Measurements from ENCODE around the gene TMEM245.
A peak's percentile ranks its signal among the peaks of the same experiment; 100 is the strongest.

Gene TMEM245

DNA sequence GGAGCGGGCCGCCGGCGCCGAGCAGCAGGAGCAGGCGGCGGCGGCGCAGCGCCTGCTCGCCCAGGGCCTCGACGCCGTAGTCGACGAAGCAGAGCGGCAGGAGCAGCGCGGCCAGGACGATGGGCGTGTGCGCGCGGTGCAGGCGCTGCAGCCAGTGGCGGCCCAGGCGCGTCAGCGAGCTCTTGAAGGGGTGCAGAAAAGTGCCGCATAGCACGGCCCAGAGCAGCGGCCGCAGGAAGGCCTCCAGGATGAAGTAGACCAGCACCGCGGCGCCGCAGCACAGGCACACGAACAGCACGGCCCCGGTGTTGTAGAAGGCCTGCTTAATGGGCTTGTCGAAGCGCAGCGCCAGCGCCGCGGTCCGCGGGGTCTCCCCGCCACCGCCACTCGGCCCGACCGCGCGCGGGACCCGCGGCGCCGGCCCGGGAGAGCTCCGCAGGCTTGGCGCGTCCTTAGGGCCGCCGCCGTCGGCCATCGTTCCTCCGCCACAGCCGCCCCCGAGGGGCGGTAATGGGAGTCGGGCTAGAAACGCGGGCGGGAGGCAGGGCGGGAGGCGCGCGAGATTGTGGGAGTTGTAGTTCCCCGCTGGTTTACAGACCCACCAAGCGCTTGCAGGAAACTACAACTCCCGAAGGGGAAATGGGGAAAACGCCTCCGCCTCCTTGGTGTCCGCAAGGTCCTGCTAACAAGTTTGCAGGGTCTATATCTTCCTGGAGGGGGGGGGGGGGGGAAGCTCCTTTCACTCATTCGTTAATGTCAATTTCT, at the start of gene TMEM245:
TMEM245 (minus strand) TSS at position 509 of the 765 bp plus-strand sequence; CDS start at position 475, 34 bp downstream.
- H3K9me3 ChIP-seq (ENCODE audit: control insufficient read depth, insufficient read depth, low read depth, low read length): no peaks in the 10 kb centered on the region
- peaks cover 35% of the 10 kb centered on the region for H3K4me1 ChIP-seq (ENCODE audit: control insufficient read depth, insufficient read depth, low read length)
- peak within 1 kb of the TSS; percentile 74 for H3K4me3 ChIP-seq (ENCODE audit: low read depth, low read length)
- no peaks in the 10 kb centered on the region for H3K27me3 ChIP-seq (ENCODE audit: control insufficient read depth, insufficient read depth, low read length)
- no peaks in the 10 kb centered on the region for H3K36me3 ChIP-seq (ENCODE audit: control insufficient read depth, insufficient read depth, low read length)
- peak within 1 kb of the TSS; percentile 95 for H3K9ac ChIP-seq (ENCODE audit: low read length)
- peak within 1 kb of the TSS; percentile 87; the same call in 1 of the 2 replicates for H3K27ac ChIP-seq (ENCODE audit: low read depth, low read length)

- Histone ChIP-seq H3K36me3 (ENCODE audit: control insufficient read depth, insufficient read depth, low read length) (no peaks in the 10 kb centered on the region), H3K9me3 (ENCODE audit: control insufficient read depth, insufficient read depth, low read depth, low read length) (no peaks in the 10 kb centered on the region), H3K4me3 (ENCODE audit: low read depth, low read length) (no peak overlapping the region), H3K27me3 (ENCODE audit: control insufficient read depth, insufficient read depth, low read length) (peaks cover 47% of the 10 kb centered on the region), H3K27ac (ENCODE audit: low read depth, low read length) (no peak overlapping the region), H3K9ac (ENCODE audit: low read length) (no peak overlapping the region), H3K4me1 (ENCODE audit: control insufficient read depth, insufficient read depth, low read length) (peaks cover 9% of the 10 kb centered on the region)
Observed at GRCh38 chr9:109168170-109168569, 48.4 kb upstream of the TMEM245 start.

GRCh38 chr9:109167716-109168115, 48.0 kb upstream of the TMEM245 start:
- peaks cover 9% of the 10 kb centered on the region for H3K4me1 ChIP-seq (ENCODE audit: control insufficient read depth, insufficient read depth, low read length)
- no peak overlapping the region for H3K27ac ChIP-seq (ENCODE audit: low read depth, low read length)
- peaks cover 47% of the 10 kb centered on the region for H3K27me3 ChIP-seq (ENCODE audit: control insufficient read depth, insufficient read depth, low read length)
- H3K36me3 ChIP-seq (ENCODE audit: control insufficient read depth, insufficient read depth, low read length): no peaks in the 10 kb centered on the region
- peak overlapping the region; percentile 58; the same call in 1 of the 2 replicates for H3K4me3 ChIP-seq (ENCODE audit: low read depth, low read length)
- H3K9me3 ChIP-seq (ENCODE audit: control insufficient read depth, insufficient read depth, low read depth, low read length): no peaks in the 10 kb centered on the region
- no peak overlapping the region for H3K9ac ChIP-seq (ENCODE audit: low read length)

DNA sequence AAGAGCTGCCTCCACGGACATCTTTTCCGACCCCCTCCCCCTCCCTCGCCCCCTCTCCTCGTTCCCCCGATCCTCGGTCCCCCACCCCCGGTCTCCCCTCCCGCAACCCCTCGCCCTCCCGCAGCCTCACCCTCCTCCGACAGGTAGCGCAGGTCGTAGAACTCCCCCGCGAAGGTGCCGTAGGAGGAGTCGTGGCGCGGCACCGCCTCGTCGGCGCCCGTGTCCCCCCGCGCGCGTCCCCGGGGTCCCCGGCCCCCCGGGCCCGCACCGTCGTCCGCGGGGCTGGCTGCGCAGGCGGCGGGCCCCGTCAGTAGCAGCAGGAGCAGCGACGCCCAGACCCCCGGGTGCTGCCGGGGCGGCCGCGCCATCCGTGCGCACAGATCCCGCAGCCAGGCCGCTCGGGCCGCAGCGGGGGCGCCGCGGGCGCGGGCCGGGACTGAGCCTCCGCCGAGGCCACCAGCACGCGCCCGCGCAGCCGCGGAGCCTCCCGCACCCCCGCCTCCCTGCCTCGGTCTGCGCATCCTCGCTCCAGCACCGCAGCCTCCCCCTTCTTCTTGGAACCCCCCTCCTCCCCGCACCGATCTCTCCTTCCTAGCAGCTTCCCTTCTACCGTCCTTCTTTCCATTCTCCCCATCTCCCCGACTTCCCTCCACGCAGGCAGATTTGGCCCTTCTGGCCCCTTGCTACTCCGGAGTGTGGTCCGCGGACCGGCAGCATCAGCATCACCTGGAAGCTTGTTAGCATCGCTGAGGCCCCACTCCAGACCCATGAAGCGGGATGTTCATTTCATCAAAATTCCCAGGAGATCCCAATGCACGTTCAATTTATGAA, 47.2 kb upstream of the TMEM245 start, which contains the start of gene FRRS1L:
FRRS1L (minus strand) TSS at position 479 of the 831 bp plus-strand sequence; CDS start at position 368, 111 bp downstream.
- no peak within 1 kb of the TSS for H3K27ac ChIP-seq (ENCODE audit: low read depth, low read length)
- H3K9me3 ChIP-seq (ENCODE audit: control insufficient read depth, insufficient read depth, low read depth, low read length): no peaks in the 10 kb centered on the region
- no peaks in the 10 kb centered on the region for H3K36me3 ChIP-seq (ENCODE audit: control insufficient read depth, insufficient read depth, low read length)
- no peak within 1 kb of the TSS for H3K9ac ChIP-seq (ENCODE audit: low read length)
- H3K27me3 ChIP-seq (ENCODE audit: control insufficient read depth, insufficient read depth, low read length): peaks cover 47% of the 10 kb centered on the region
- peaks cover 9% of the 10 kb centered on the region for H3K4me1 ChIP-seq (ENCODE audit: control insufficient read depth, insufficient read depth, low read length)
- peak within 1 kb of the TSS; percentile 58 for H3K4me3 ChIP-seq (ENCODE audit: low read depth, low read length)

- H3K36me3 ChIP-seq (ENCODE audit: control insufficient read depth, insufficient read depth, low read length): no peaks in the 10 kb centered on the region
- H3K4me3 ChIP-seq (ENCODE audit: low read depth, low read length): peak overlapping the region; percentile 58
- H3K4me1 ChIP-seq (ENCODE audit: control insufficient read depth, insufficient read depth, low read length): peaks cover 9% of the 10 kb centered on the region
- no peaks in the 10 kb centered on the region for H3K9me3 ChIP-seq (ENCODE audit: control insufficient read depth, insufficient read depth, low read depth, low read length)
- no peak overlapping the region for H3K27ac ChIP-seq (ENCODE audit: low read depth, low read length)
- H3K9ac ChIP-seq (ENCODE audit: low read length): no peak overlapping the region
- peaks cover 47% of the 10 kb centered on the region for H3K27me3 ChIP-seq (ENCODE audit: control insufficient read depth, insufficient read depth, low read length)
Observed at GRCh38 chr9:109166171-109166770, 46.5 kb upstream of the TMEM245 start.

- Histone ChIP-seq H3K27me3 (ENCODE audit: control insufficient read depth, insufficient read depth, low read length) (peaks cover 47% of the 10 kb centered on the region), H3K27ac (ENCODE audit: low read depth, low read length) (no peak overlapping the region), H3K4me1 (ENCODE audit: control insufficient read depth, insufficient read depth, low read length) (peaks cover 9% of the 10 kb centered on the region), H3K9me3 (ENCODE audit: control insufficient read depth, insufficient read depth, low read depth, low read length) (no peaks in the 10 kb centered on the region), H3K4me3 (ENCODE audit: low read depth, low read length) (no peak overlapping the region), H3K9ac (ENCODE audit: low read length) (no peak overlapping the region), H3K36me3 (ENCODE audit: control insufficient read depth, insufficient read depth, low read length) (no peaks in the 10 kb centered on the region)
Observed at GRCh38 chr9:109164042-109164441, 44.3 kb upstream of the TMEM245 start.

GRCh38 chr9:109163194-109163593, 43.4 kb upstream of the TMEM245 start:
- H3K36me3 ChIP-seq (ENCODE audit: control insufficient read depth, insufficient read depth, low read length): no peaks in the 10 kb centered on the region
- no peaks in the 10 kb centered on the region for H3K9me3 ChIP-seq (ENCODE audit: control insufficient read depth, insufficient read depth, low read depth, low read length)
- no peak overlapping the region for H3K9ac ChIP-seq (ENCODE audit: low read length)
- no peak overlapping the region for H3K4me3 ChIP-seq (ENCODE audit: low read depth, low read length)
- no peak overlapping the region for H3K27ac ChIP-seq (ENCODE audit: low read depth, low read length)
- H3K4me1 ChIP-seq (ENCODE audit: control insufficient read depth, insufficient read depth, low read length): peaks cover 9% of the 10 kb centered on the region
- peaks cover 45% of the 10 kb centered on the region for H3K27me3 ChIP-seq (ENCODE audit: control insufficient read depth, insufficient read depth, low read length)

DNA sequence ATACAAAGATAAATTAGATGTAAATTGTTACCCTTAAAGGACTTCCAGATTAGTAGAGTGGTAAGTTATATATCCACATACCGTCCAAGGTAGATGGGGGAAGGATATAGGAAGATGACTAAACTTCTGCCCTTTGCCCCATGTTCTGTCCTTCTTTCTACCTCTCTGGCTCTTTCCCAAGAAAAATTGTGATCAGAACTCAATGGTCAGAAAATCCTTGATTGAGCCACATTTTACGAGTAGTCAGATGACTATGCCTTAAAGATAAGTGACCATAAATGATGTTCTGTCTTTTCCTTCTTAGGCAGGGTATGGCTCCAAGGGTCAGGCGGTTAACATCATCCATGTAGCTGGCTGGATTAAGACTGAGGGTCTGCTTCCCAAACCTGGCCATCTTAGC, 42.9 kb upstream of the TMEM245 start:
- no peak overlapping the region for H3K27ac ChIP-seq (ENCODE audit: low read depth, low read length)
- no peak overlapping the region for H3K9ac ChIP-seq (ENCODE audit: low read length)
- H3K4me1 ChIP-seq (ENCODE audit: control insufficient read depth, insufficient read depth, low read length): peaks cover 9% of the 10 kb centered on the region
- no peak overlapping the region for H3K4me3 ChIP-seq (ENCODE audit: low read depth, low read length)
- no peaks in the 10 kb centered on the region for H3K9me3 ChIP-seq (ENCODE audit: control insufficient read depth, insufficient read depth, low read depth, low read length)
- peaks cover 40% of the 10 kb centered on the region for H3K27me3 ChIP-seq (ENCODE audit: control insufficient read depth, insufficient read depth, low read length)
- H3K36me3 ChIP-seq (ENCODE audit: control insufficient read depth, insufficient read depth, low read length): no peaks in the 10 kb centered on the region

DNA sequence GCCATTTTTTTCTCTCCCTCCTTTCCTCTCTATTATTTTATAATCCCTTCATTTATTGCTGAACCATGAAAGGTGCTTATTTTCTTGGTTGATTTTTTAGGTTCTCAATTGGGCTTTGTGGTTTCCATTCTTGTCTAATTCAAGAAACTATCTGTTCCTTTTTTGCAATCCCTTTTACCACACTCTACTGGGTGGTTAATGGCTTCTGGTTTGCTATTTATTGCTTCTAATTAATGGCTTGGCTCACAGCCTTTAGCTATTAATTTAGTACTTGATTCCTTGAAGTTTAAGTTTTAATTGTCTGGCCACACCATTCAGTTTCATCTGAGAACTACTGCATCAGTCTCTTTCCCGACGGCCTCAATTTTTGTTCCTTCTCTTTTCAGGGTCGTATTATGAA, 41.7 kb upstream of the TMEM245 start:
- Histone ChIP-seq H3K36me3 (ENCODE audit: control insufficient read depth, insufficient read depth, low read length) (no peaks in the 10 kb centered on the region), H3K27me3 (ENCODE audit: control insufficient read depth, insufficient read depth, low read length) (peaks cover 29% of the 10 kb centered on the region), H3K9me3 (ENCODE audit: control insufficient read depth, insufficient read depth, low read depth, low read length) (no peaks in the 10 kb centered on the region), H3K9ac (ENCODE audit: low read length) (no peak overlapping the region), H3K4me3 (ENCODE audit: low read depth, low read length) (no peak overlapping the region), H3K27ac (ENCODE audit: low read depth, low read length) (no peak overlapping the region), H3K4me1 (ENCODE audit: control insufficient read depth, insufficient read depth, low read length) (peaks cover 9% of the 10 kb centered on the region)

GRCh38 chr9:109159583-109159982, 39.8 kb upstream of the TMEM245 start:
- H3K36me3 ChIP-seq (ENCODE audit: control insufficient read depth, insufficient read depth, low read length): no peaks in the 10 kb centered on the region
- no peak overlapping the region for H3K4me3 ChIP-seq (ENCODE audit: low read depth, low read length)
- H3K27ac ChIP-seq (ENCODE audit: low read depth, low read length): no peak overlapping the region
- H3K4me1 ChIP-seq (ENCODE audit: control insufficient read depth, insufficient read depth, low read length): no peaks in the 10 kb centered on the region
- peaks cover 10% of the 10 kb centered on the region; the same call in 1 of the 2 replicates for H3K27me3 ChIP-seq (ENCODE audit: control insufficient read depth, insufficient read depth, low read length)
- H3K9ac ChIP-seq (ENCODE audit: low read length): no peak overlapping the region
- H3K9me3 ChIP-seq (ENCODE audit: control insufficient read depth, insufficient read depth, low read depth, low read length): peaks cover 4% of the 10 kb centered on the region; the same call in 1 of the 2 replicates

Measured in HUES6 (cell line).